Measurements from ENCODE around the gene USP17L24. TPM values are rescaled to one million over a fixed set of nuclear protein-coding genes. Genes with fewer than 3 reads are reported as not detected.

Gene USP17L24
- not detected in 2 replicates for total RNA-seq

GRCh38 chr4:9324865-9325264, at the start of gene USP17L24:
TSS of gene USP17L24 (plus strand) at chr4:9325165. CDS start at chr4:9325165, 0 bp downstream.

GRCh38 chr4:9329611-9330010, 4.6 kb downstream of the USP17L24 start, which contains the start of gene USP17L25:
TSS of gene USP17L25 (plus strand) at chr4:9329911. CDS start at chr4:9329911, 0 bp downstream.

GRCh38 chr4:9334358-9334757, 9.4 kb downstream of the USP17L24 start, which contains the start of gene USP17L26:
TSS of gene USP17L26 (plus strand) at chr4:9334658. CDS start at chr4:9334658, 0 bp downstream.

GRCh38 chr4:9339103-9339502, 14.1 kb downstream of the USP17L24 start, which contains the start of gene USP17L5:
TSS of gene USP17L5 (plus strand) at chr4:9339403. CDS start at chr4:9339403, 0 bp downstream.

GRCh38 chr4:9343848-9344247, 18.9 kb downstream of the USP17L24 start, which contains the start of gene USP17L27:
TSS of gene USP17L27 (plus strand) at chr4:9344148. CDS start at chr4:9344148, 0 bp downstream.

GRCh38 chr4:9348593-9348992, 23.6 kb downstream of the USP17L24 start, which contains the start of gene USP17L28:
TSS of gene USP17L28 (plus strand) at chr4:9348893. CDS start at chr4:9348893, 0 bp downstream.

GRCh38 chr4:9353338-9353737, 28.4 kb downstream of the USP17L24 start, which contains the start of gene USP17L29:
TSS of gene USP17L29 (plus strand) at chr4:9353638. CDS start at chr4:9353638, 0 bp downstream.

GRCh38 chr4:9362829-9363228, 37.9 kb downstream of the USP17L24 start, which contains the start of gene USP17L30:
TSS of gene USP17L30 (plus strand) at chr4:9363129. CDS start at chr4:9363129, 0 bp downstream.

Other genes starting within 250 kb of the USP17L24 start
- not detected in 2 replicates for gene FAM90A26, start 154.8 kb upstream of the USP17L24 start, total RNA-seq
- gene USP17L10, start 114.5 kb upstream of the USP17L24 start, total RNA-seq, result not detected in 2 replicates
- not detected in 2 replicates for gene USP17L11, start 109.8 kb upstream of the USP17L24 start, total RNA-seq
- not detected in 2 replicates for gene USP17L12, start 105.0 kb upstream of the USP17L24 start, total RNA-seq
- not detected in 2 replicates for gene USP17L13, start 100.3 kb upstream of the USP17L24 start, total RNA-seq
- not detected in 2 replicates for gene USP17L15, start 90.8 kb upstream of the USP17L24 start, total RNA-seq
- not detected in 2 replicates for gene USP17L17, start 81.3 kb upstream of the USP17L24 start, total RNA-seq
- gene USP17L18, start 76.5 kb upstream of the USP17L24 start, total RNA-seq, result not detected in 2 replicates
- not detected in 2 replicates for gene USP17L19, start 71.8 kb upstream of the USP17L24 start, total RNA-seq
- gene USP17L20, start 67.0 kb upstream of the USP17L24 start, total RNA-seq, result not detected in 2 replicates
- gene USP17L21, start 62.3 kb upstream of the USP17L24 start, total RNA-seq, result not detected in 2 replicates
- gene USP17L22, start 57.5 kb upstream of the USP17L24 start, total RNA-seq, result not detected in 2 replicates
- not detected in 2 replicates for gene USP17L25, start 4.7 kb downstream of the USP17L24 start, total RNA-seq
- not detected in 2 replicates for gene USP17L26, start 9.5 kb downstream of the USP17L24 start, total RNA-seq
- gene USP17L5, start 14.2 kb downstream of the USP17L24 start, total RNA-seq, result not detected in 2 replicates
- not detected in 2 replicates for gene USP17L27, start 19.0 kb downstream of the USP17L24 start, total RNA-seq
- not detected in 2 replicates for gene USP17L28, start 23.7 kb downstream of the USP17L24 start, total RNA-seq
- not detected in 2 replicates for gene USP17L29, start 28.5 kb downstream of the USP17L24 start, total RNA-seq
- not detected in 2 replicates for gene USP17L30, start 38.0 kb downstream of the USP17L24 start, total RNA-seq
- gene DEFB131A, start 119.2 kb downstream of the USP17L24 start, total RNA-seq, result not detected in 2 replicates

Measured in bronchial smooth muscle cell (primary cell).